ENCODE data around the gene PHACTR1. TPM values are rescaled to one million over a fixed set of nuclear protein-coding genes. Genes with fewer than 3 reads are reported as not detected.

PHACTR1 gene
- total and polyA plus RNA-seq, 3 experiments from 2014 or later = 0.04 to 0.38 (median 0.04) TPM

DNA sequence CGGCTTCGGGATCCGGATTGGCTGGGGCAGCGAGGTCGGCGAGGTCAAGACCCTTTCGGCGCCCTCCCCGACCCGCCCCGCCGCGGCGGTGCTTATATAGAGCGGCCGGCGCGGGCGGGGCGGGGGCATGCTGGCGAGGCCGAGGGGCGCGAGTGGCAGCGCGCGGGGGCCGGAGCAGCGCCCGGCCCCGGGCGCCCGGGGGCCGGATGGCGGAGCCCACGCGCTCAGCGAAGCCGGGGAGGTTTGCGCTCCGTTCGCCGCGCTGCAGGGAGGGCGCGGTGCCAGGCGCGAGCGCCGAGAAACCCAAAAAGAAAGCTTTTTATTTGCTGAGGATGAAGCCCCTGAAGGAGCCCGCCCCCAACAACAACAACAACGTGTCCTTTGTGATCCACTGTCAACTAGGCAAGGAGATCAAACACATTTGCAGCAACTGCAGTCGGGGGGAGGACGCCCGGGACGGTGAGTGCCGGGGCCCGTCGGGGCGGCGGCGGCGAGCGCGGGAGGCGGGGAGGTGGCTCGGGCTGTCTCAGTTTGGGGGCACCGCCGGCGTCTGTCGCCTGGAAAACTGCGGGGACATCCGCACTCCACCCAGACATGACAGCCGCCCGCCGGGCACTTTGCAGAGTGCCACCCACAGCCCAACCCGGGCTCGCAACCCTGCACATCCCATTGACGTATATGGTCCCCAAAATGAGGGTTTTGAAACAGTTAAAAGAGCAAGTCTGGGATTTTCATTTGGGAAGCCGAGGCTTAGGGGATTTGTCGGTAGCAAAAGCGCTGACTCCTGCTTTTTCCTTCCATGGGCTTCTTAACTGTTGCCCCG, 297.3 kb downstream of the PHACTR1 start:
- H3K27ac ChIP-seq (ENCODE audit: low read depth, low read length) = no peak overlapping the region
- DNase-seq = no peak
- peak overlapping the region in 5 of 7 donors; percentile 52 to 81 (median 72) for H3K4me3 Mint-ChIP-seq
- no peak overlapping the region for H3K4me3 ChIP-seq (ENCODE audit: low read length)
- H3K9me3 Mint-ChIP-seq = no peaks in the 10 kb centered on the region
- peaks cover 8 to 10% (median 8%) of the 10 kb centered on the region in 3 donors for H3K4me1 Mint-ChIP-seq
- CTCF ChIA-PET = no interaction called here
- no peak overlapping the region for H3K27ac Mint-ChIP-seq
- H3K27me3 ChIP-seq (ENCODE audit: insufficient read depth, low read length, poor library complexity, severe bottlenecking) = peaks cover 12% of the 10 kb centered on the region
- H3K36me3 Mint-ChIP-seq = no peaks in the 10 kb centered on the region
- POLR2A ChIA-PET = no interaction called here
- peaks cover 33 to 59% of the 10 kb centered on the region in 2 donors for H3K27me3 Mint-ChIP-seq
- no peaks in the 10 kb centered on the region for H3K4me1 ChIP-seq (ENCODE audit: insufficient read depth, low read length)
- H3K36me3 ChIP-seq (ENCODE audit: insufficient read depth, low read length) = no peaks in the 10 kb centered on the region
- no peaks in the 10 kb centered on the region for H3K9me3 ChIP-seq (ENCODE audit: low read length)

DNA sequence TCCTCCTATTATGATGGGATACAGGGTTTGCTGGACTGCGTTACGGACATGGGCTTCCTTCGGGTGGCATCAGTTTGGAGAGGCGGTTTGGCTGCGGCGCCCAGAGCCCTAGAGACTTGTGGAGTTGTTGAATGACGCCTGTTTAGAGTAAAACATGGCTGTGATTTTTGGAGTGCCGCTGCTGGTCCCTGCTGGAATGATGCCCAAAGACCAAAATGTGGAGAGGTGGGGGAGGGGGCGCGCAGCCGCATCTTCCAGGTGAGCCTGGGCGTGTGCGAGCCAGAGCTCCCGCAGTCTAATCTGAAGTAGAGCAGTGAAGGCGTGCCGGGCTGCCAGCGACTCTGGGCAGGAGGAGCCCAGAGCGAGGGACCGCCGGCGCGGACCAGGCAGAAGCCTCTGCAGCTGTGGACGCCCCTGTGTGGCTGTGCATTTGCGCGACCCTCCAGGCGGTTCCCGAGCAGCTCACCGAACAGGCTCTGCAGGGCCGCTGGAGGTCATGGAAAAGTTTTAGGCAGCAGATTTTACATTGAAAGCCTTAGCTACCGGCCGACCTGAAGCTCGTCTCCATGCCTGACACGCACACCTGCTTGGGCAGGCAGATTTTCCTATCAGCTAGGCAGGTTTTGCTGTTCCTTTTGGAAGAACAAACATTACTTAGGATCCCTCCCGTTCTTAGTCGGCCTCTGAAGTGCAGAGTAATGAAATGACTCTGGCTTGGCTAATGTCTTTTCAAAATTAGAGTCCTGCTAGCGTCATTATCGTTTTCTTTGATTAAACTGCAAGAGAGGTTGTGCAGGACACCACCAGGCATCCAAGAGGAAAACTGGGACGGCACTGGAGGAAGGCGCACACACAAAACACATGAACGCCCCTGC, 298.2 kb downstream of the PHACTR1 start:
- Histone ChIP-seq H3K27me3 (ENCODE audit: insufficient read depth, low read length, poor library complexity, severe bottlenecking) (peaks cover 12% of the 10 kb centered on the region), H3K36me3 (ENCODE audit: insufficient read depth, low read length) (no peaks in the 10 kb centered on the region), H3K27ac (ENCODE audit: low read depth, low read length) (no peak overlapping the region), H3K9me3 (ENCODE audit: low read length) (no peaks in the 10 kb centered on the region), H3K4me1 (ENCODE audit: insufficient read depth, low read length) (no peaks in the 10 kb centered on the region), H3K4me3 (ENCODE audit: low read length) (no peak overlapping the region)
- Mint-ChIP-seq H3K27ac (no peak overlapping the region), H3K4me3 (no peak overlapping the region), H3K4me1 (peaks cover 8 to 10% (median 8%) of the 10 kb centered on the region in 3 donors), H3K36me3 (no peaks in the 10 kb centered on the region), H3K27me3 (peaks cover 31 to 60% of the 10 kb centered on the region in 2 donors), H3K9me3 (no peaks in the 10 kb centered on the region)
- DNase-seq = no peak
- ChIA-PET CTCF (no interaction called here), POLR2A (no interaction called here)

DNA sequence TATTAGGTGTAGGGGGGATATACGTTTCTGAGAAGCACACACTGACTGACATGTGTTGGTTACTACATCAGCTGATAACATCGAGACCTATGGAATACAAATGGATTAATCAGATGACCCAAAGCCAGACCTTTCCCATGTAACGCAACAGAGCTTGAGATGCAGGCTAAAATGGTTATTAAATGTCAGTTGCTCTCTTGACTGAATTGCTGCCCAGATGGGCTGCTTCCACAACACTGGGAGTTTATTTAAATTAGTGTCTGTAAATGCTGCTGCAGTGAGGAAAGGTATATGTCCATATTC, 298.8 kb downstream of the PHACTR1 start:
- no peak overlapping the region for H3K27ac Mint-ChIP-seq
- Histone ChIP-seq H3K27me3 (ENCODE audit: insufficient read depth, low read length, poor library complexity, severe bottlenecking) (peaks cover 12% of the 10 kb centered on the region), H3K36me3 (ENCODE audit: insufficient read depth, low read length) (no peaks in the 10 kb centered on the region), H3K9me3 (ENCODE audit: low read length) (no peaks in the 10 kb centered on the region), H3K4me3 (ENCODE audit: low read length) (no peak overlapping the region), H3K27ac (ENCODE audit: low read depth, low read length) (no peak overlapping the region), H3K4me1 (ENCODE audit: insufficient read depth, low read length) (no peaks in the 10 kb centered on the region)
- H3K36me3 Mint-ChIP-seq = no peaks in the 10 kb centered on the region
- ChIA-PET POLR2A (no interaction called here), CTCF (no interaction called here)
- no peaks in the 10 kb centered on the region for H3K9me3 Mint-ChIP-seq
- H3K4me1 Mint-ChIP-seq = peaks cover 8 to 10% (median 8%) of the 10 kb centered on the region in 3 donors
- peaks cover 32 to 65% of the 10 kb centered on the region in 2 donors for H3K27me3 Mint-ChIP-seq
- H3K4me3 Mint-ChIP-seq = no peak overlapping the region
- DNase-seq = no peak

DNA sequence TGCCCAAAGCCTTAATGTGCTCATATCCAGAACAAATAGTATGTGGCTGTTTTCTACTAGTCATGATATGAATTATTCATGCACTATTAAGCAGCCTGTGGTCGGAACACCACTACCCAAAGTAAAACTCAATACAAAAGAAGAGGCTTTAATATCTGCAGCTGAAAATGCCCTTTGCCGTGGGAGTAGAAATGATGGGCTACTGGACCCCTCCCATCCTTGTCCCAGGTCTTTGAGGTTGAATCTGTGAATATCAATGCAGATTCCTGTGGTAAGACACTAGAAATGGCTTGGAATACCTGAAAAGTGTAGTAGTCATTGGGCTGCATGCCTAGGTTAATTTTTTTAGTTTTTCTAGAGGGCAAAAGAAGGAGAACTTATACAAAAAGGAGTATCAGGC, 308.0 kb downstream of the PHACTR1 start:
- H3K4me1 ChIP-seq (ENCODE audit: insufficient read depth, low read length) = no peaks in the 10 kb centered on the region
- ChIA-PET POLR2A (no interaction called here), CTCF (no interaction called here)
- no peaks in the 10 kb centered on the region for H3K9me3 ChIP-seq (ENCODE audit: low read length)
- peaks cover 19 to 47% of the 10 kb centered on the region in 2 donors for H3K27me3 Mint-ChIP-seq
- no peak overlapping the region for H3K4me3 Mint-ChIP-seq
- DNase-seq = no peak
- H3K27ac ChIP-seq (ENCODE audit: low read depth, low read length) = no peak overlapping the region
- no peak overlapping the region for H3K27ac Mint-ChIP-seq
- H3K4me3 ChIP-seq (ENCODE audit: low read length) = no peak overlapping the region
- no peaks in the 10 kb centered on the region for H3K27me3 ChIP-seq (ENCODE audit: insufficient read depth, low read length, poor library complexity, severe bottlenecking)
- H3K4me1 Mint-ChIP-seq = no peaks in the 10 kb centered on the region
- H3K9me3 Mint-ChIP-seq = peaks cover 0 to 1% (median 0%) of the 10 kb centered on the region in 5 donors
- no peaks in the 10 kb centered on the region for H3K36me3 ChIP-seq (ENCODE audit: insufficient read depth, low read length)
- no peaks in the 10 kb centered on the region for H3K36me3 Mint-ChIP-seq

DNA sequence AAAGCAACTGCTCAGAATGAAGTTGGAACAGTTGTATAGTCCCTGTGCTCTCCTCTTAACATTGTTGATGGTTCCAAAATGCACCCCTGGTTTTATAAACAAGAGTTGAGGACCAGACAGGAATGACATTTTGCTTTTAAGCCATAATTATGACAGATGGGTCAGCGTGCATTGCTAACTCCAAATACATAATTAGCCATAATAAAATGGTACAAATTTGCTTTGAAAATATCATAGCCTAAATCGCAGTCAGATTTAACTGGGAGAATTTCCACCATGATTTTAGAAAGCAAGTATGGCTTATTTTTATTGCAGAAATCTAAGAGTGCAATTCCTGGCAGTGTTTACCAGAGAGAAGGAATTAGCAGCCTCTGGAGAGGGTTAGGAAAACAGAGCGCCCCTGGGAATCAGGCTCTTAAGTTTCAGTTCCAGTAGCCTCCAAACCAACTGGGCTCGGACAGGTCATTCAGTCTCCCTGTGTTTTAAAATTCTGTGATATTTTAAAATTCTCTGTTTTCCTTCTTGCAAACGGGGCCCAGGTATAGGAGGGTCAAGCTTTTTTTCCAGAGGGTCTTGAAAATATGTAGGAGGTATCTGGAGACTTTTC, 309.4 kb downstream of the PHACTR1 start:
- Histone ChIP-seq H3K27ac (ENCODE audit: low read depth, low read length) (no peak overlapping the region), H3K4me1 (ENCODE audit: insufficient read depth, low read length) (no peaks in the 10 kb centered on the region), H3K36me3 (ENCODE audit: insufficient read depth, low read length) (no peaks in the 10 kb centered on the region), H3K4me3 (ENCODE audit: low read length) (no peak overlapping the region), H3K9me3 (ENCODE audit: low read length) (no peaks in the 10 kb centered on the region), H3K27me3 (ENCODE audit: insufficient read depth, low read length, poor library complexity, severe bottlenecking) (no peaks in the 10 kb centered on the region)
- ChIA-PET POLR2A (no interaction called here), CTCF (no interaction called here)
- H3K4me1 Mint-ChIP-seq = no peaks in the 10 kb centered on the region
- DNase-seq = no peak
- H3K27ac Mint-ChIP-seq = no peak overlapping the region
- peaks cover 9 to 34% of the 10 kb centered on the region in 2 donors for H3K27me3 Mint-ChIP-seq
- no peak overlapping the region for H3K4me3 Mint-ChIP-seq
- no peaks in the 10 kb centered on the region for H3K36me3 Mint-ChIP-seq
- no peaks in the 10 kb centered on the region for H3K9me3 Mint-ChIP-seq

DNA sequence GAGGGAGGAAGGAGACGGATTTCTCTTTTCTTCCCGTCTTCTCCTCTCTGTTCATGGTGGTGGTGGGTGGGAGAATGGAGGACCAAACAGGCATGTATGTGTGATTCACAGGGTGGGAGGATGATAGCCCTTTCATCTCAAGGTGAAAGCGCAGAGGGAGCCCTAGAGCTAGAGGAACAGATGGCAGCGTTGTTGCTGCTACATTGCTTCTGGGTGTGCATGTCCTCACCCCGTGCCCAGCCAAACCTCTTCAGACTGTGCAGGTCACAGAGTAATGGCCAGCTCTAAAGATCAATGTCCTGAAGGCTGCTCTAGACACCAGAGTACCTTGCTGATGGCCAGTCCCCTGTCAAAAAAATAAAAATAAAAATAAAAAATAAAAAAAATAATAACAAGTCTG, 310.0 kb downstream of the PHACTR1 start:
- POLR2A ChIA-PET = no interaction called here

DNA sequence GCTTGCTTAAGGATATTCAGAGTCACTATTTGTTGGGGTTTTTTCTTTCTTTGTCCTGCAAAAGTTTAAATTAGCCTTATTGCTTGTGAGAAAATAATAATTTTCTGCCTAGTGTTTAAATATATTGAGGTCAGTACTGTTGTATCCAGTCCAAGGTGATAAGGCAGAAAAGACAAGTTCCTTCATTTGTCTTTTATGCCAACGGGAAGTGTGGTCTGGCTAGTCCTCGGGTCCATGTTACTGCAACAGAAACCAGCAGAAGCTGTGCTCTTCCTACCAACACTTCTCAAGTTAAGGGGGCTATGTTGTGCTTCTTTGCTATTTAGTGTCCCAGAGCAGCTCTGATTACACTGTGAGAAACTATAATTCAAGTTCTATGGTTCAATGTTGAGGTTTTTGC, 310.6 kb downstream of the PHACTR1 start:
- no peaks in the 10 kb centered on the region for H3K36me3 Mint-ChIP-seq
- POLR2A ChIA-PET = no interaction called here
- DNase-seq = no peak
- no peaks in the 10 kb centered on the region for H3K9me3 Mint-ChIP-seq
- Histone ChIP-seq H3K27ac (ENCODE audit: low read depth, low read length) (no peak overlapping the region), H3K27me3 (ENCODE audit: insufficient read depth, low read length, poor library complexity, severe bottlenecking) (no peaks in the 10 kb centered on the region), H3K4me1 (ENCODE audit: insufficient read depth, low read length) (no peaks in the 10 kb centered on the region), H3K36me3 (ENCODE audit: insufficient read depth, low read length) (no peaks in the 10 kb centered on the region), H3K9me3 (ENCODE audit: low read length) (no peaks in the 10 kb centered on the region), H3K4me3 (ENCODE audit: low read length) (no peak overlapping the region)
- no peak overlapping the region for H3K27ac Mint-ChIP-seq
- H3K4me3 Mint-ChIP-seq = no peak overlapping the region
- H3K4me1 Mint-ChIP-seq = no peaks in the 10 kb centered on the region
- CTCF ChIA-PET = no interaction called here
- peaks cover 9 to 27% of the 10 kb centered on the region in 2 donors for H3K27me3 Mint-ChIP-seq

More for the DNA sequence above, 310.0 kb downstream of the PHACTR1 start:
- no peak overlapping the region for H3K4me3 ChIP-seq (ENCODE audit: low read length)
- Mint-ChIP-seq H3K9me3 (no peaks in the 10 kb centered on the region), H3K4me1 (no peaks in the 10 kb centered on the region), H3K4me3 (no peak overlapping the region), H3K27me3 (peaks cover 9 to 31% of the 10 kb centered on the region in 2 donors), H3K27ac (no peak overlapping the region), H3K36me3 (no peaks in the 10 kb centered on the region)
- no peak overlapping the region for H3K27ac ChIP-seq (ENCODE audit: low read depth, low read length)
- CTCF ChIA-PET = no interaction called here
- no peaks in the 10 kb centered on the region for H3K27me3 ChIP-seq (ENCODE audit: insufficient read depth, low read length, poor library complexity, severe bottlenecking)
- DNase-seq = no peak
- no peaks in the 10 kb centered on the region for H3K36me3 ChIP-seq (ENCODE audit: insufficient read depth, low read length)
- H3K4me1 ChIP-seq (ENCODE audit: insufficient read depth, low read length) = no peaks in the 10 kb centered on the region
- H3K9me3 ChIP-seq (ENCODE audit: low read length) = no peaks in the 10 kb centered on the region

DNA sequence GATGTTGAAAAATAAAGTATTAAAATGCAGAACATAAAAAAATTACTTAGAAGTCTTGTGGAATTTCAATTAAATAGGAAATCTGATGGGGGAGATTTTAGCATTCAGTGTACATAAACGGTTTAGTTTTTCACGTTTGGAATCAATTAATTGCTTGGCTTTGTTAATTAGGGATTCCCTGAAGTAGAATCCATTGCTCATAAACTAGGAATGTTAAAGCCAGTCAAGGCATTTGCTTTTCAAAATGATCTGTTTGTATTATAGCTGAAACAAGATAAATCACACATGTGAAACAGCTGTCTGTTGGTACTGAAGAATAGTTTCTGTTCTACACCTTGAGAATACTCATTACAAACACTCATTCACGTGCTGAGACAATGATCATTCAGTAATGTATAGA, 313.8 kb downstream of the PHACTR1 start:
- CTCF ChIA-PET = no interaction called here
- H3K27ac ChIP-seq (ENCODE audit: low read depth, low read length) = no peak overlapping the region
- POLR2A ChIA-PET = no interaction called here

More for the DNA sequence above, 313.8 kb downstream of the PHACTR1 start:
- Mint-ChIP-seq H3K9me3 (no peaks in the 10 kb centered on the region), H3K36me3 (no peaks in the 10 kb centered on the region), H3K4me3 (no peak overlapping the region), H3K27me3 (peaks cover 5 to 13% of the 10 kb centered on the region in 2 donors), H3K4me1 (no peaks in the 10 kb centered on the region), H3K27ac (no peak overlapping the region)
- H3K9me3 ChIP-seq (ENCODE audit: low read length) = no peaks in the 10 kb centered on the region
- no peaks in the 10 kb centered on the region for H3K27me3 ChIP-seq (ENCODE audit: insufficient read depth, low read length, poor library complexity, severe bottlenecking)
- H3K36me3 ChIP-seq (ENCODE audit: insufficient read depth, low read length) = no peaks in the 10 kb centered on the region
- H3K4me1 ChIP-seq (ENCODE audit: insufficient read depth, low read length) = no peaks in the 10 kb centered on the region
- H3K4me3 ChIP-seq (ENCODE audit: low read length) = no peak overlapping the region
- no peak for DNase-seq

All from CD8-positive, alpha-beta memory T cell (primary cell).